ENCODE measurements around the gene RALGPS2.

The RALGPS2 gene

GRCh38 chr1:178724728-178725465 is at the start of gene RALGPS2:
RALGPS2 (plus strand) TSS chr1:178725244; CDS start chr1:178776765, 51,521 bp downstream.
- DNase-seq, result peak; percentile 75

GRCh38 chr1:178679237-178679636 is 45.8 kb upstream of the RALGPS2 start:
- no peak for DNase-seq

- no peak for DNase-seq
These were observed 42.6 kb upstream of the RALGPS2 start for GRCh38 chr1:178682429-178682828.

GRCh38 chr1:178682886-178683285 is 42.2 kb upstream of the RALGPS2 start:
- no peak for DNase-seq

- DNase-seq, result no peak
These were observed 41.8 kb upstream of the RALGPS2 start for GRCh38 chr1:178683291-178683690.

GRCh38 chr1:178684111-178684510 is 40.9 kb upstream of the RALGPS2 start:
- DNase-seq, result no peak

GRCh38 chr1:178684542-178685000 is 40.5 kb upstream of the RALGPS2 start:
- DNase-seq, result no peak

- DNase-seq, result no peak
These were observed 38.6 kb upstream of the RALGPS2 start for GRCh38 chr1:178686407-178686806.

- no peak for DNase-seq
These were observed 36.8 kb upstream of the RALGPS2 start for GRCh38 chr1:178688244-178688643.

- no peak for DNase-seq
These were observed 35.3 kb upstream of the RALGPS2 start for GRCh38 chr1:178689769-178690168.

- no peak for DNase-seq
These were observed 34.5 kb upstream of the RALGPS2 start for GRCh38 chr1:178690496-178690895.

GRCh38 chr1:178692564-178693327 is 32.3 kb upstream of the RALGPS2 start:
- no peak for DNase-seq

- DNase-seq, result no peak
These were observed 31.7 kb upstream of the RALGPS2 start for GRCh38 chr1:178693366-178693765.

- DNase-seq, result no peak
These were observed 30.0 kb upstream of the RALGPS2 start for GRCh38 chr1:178694923-178695525.

GRCh38 chr1:178702146-178702545 is 22.9 kb upstream of the RALGPS2 start:
- no peak for DNase-seq

- no peak for DNase-seq
These were observed 20.2 kb upstream of the RALGPS2 start for GRCh38 chr1:178704833-178705232.

GRCh38 chr1:178706432-178706831 is 18.6 kb upstream of the RALGPS2 start:
- DNase-seq, result no peak

- DNase-seq, result no peak
These were observed 11.8 kb upstream of the RALGPS2 start for GRCh38 chr1:178713259-178713658.

- DNase-seq, result no peak
These were observed 10.6 kb upstream of the RALGPS2 start for GRCh38 chr1:178714453-178714852.

- DNase-seq, result no peak
These were observed 8.9 kb upstream of the RALGPS2 start for GRCh38 chr1:178716111-178716510.

GRCh38 chr1:178718520-178718919 is 6.5 kb upstream of the RALGPS2 start:
- no peak for DNase-seq

- no peak for DNase-seq
These were observed 1.5 kb upstream of the RALGPS2 start for GRCh38 chr1:178723546-178723945.

GRCh38 chr1:178724376-178724727 is 692 bp upstream of the RALGPS2 start:
- DNase-seq, result no peak

Data from CD4-positive, alpha-beta T cell treated with Interferon gamma for 1 hour (primary cell).